Sciatic nerve (tissue), 2 donors: Measurements from ENCODE around the gene TSPAN8. TPM values are rescaled to one million over a fixed set of nuclear protein-coding genes. Genes with fewer than 3 reads are reported as not detected.

Experiments used
- ATAC-seq: fragments of 200-7000 bp; cut with Tn5 transposase; one replicate; pipeline ENCODE4 v1.9.1; 2020; ENCODE audit warnings: mild to moderate bottlenecking, moderate library complexity
- DNase-seq: peaks from one replicate; pipeline ENCODE4 v3.0.0-alpha.2; 2020; ENCODE audit warnings: low spot score
- intact Hi-C: fragments of 100-400 bp; cut with DNase I; formaldehyde crosslinking; loops from one replicate; pipeline ENCODE4 v1.14.2; 2022
- total RNA-seq: library from RNA; stranded (reverse); fragmentation: NEBNext Ultra II Directional; extraction: Animal tissue kit (Norgen Biotek cat#: 25700); gene quantifications from one replicate; pipeline ENCODE4 v1.2.1, GENCODE V29; 2021
- donor health status: DM: no; HTN: no; CAD: no.
- donor health status: DM: no; HTN: no; CAD: no.

The TSPAN8 gene
- 76.1 TPM for total RNA-seq

GRCh38 chr12:71157601-71158233 is at the start of gene TSPAN8:
Gene TSPAN8 (minus strand): TSS chr12:71157999. CDS start chr12:71157678, 321 bp downstream.
- peak; percentile 51 for ATAC-seq
- intact Hi-C loops, result no loop called here
- DNase-seq, result no peak

GRCh38 chr12:71201136-71201679 is 43.4 kb upstream of the TSPAN8 start:
- ATAC-seq (no peak), DNase-seq (no peak)
- intact Hi-C loops, result no loop called here

- ATAC-seq (no peak), DNase-seq (no peak)
- intact Hi-C loops, result no loop called here
Measured at GRCh38 chr12:71200706-71201105, 42.9 kb upstream of the TSPAN8 start.

GRCh38 chr12:71197460-71197859 is 39.7 kb upstream of the TSPAN8 start:
- ATAC-seq (no peak), DNase-seq (no peak)
- intact Hi-C loops, result no loop called here

- intact Hi-C loops, result no loop called here
- DNase-seq, result no peak
- no peak for ATAC-seq
Measured at GRCh38 chr12:71195338-71195896, 37.6 kb upstream of the TSPAN8 start.

GRCh38 chr12:71194657-71195056 is 36.9 kb upstream of the TSPAN8 start:
- intact Hi-C loops, result no loop called here
- DNase-seq, result no peak
- ATAC-seq, result no peak

GRCh38 chr12:71193041-71193440 is 35.2 kb upstream of the TSPAN8 start:
- intact Hi-C loops, result no loop called here
- ATAC-seq, result no peak
- DNase-seq, result no peak

GRCh38 chr12:71191509-71192196 is 33.9 kb upstream of the TSPAN8 start:
- no peak for ATAC-seq
- DNase-seq, result no peak
- intact Hi-C loops, result no loop called here

GRCh38 chr12:71190822-71191221 is 33.0 kb upstream of the TSPAN8 start:
- DNase-seq, result no peak
- ATAC-seq, result no peak
- intact Hi-C loops, result no loop called here

GRCh38 chr12:71187379-71187778 is 29.6 kb upstream of the TSPAN8 start:
- ATAC-seq (no peak), DNase-seq (no peak)
- intact Hi-C loops, result no loop called here

GRCh38 chr12:71186571-71187288 is 28.9 kb upstream of the TSPAN8 start:
- ATAC-seq, result no peak
- DNase-seq, result no peak
- intact Hi-C loops, result no loop called here

- ATAC-seq, result no peak
- intact Hi-C loops, result no loop called here
- DNase-seq, result no peak
Measured at GRCh38 chr12:71183846-71184245, 26.0 kb upstream of the TSPAN8 start.

- DNase-seq (no peak), ATAC-seq (no peak)
- intact Hi-C loops, result no loop called here
Measured at GRCh38 chr12:71183018-71183417, 25.2 kb upstream of the TSPAN8 start.

- intact Hi-C loops, result no loop called here
- DNase-seq (no peak), ATAC-seq (no peak)
Measured at GRCh38 chr12:71178162-71178561, 20.4 kb upstream of the TSPAN8 start.

- ATAC-seq, result no peak
Measured at GRCh38 chr12:71174825-71175224, 17.0 kb upstream of the TSPAN8 start.

GRCh38 chr12:71174146-71174545 is 16.3 kb upstream of the TSPAN8 start:
- DNase-seq, result no peak
- intact Hi-C loops, result no loop called here
- ATAC-seq, result no peak

More at GRCh38 chr12:71174825-71175224, 17.0 kb upstream of the TSPAN8 start:
- intact Hi-C loops, result no loop called here
- no peak for DNase-seq

GRCh38 chr12:71170456-71170855 is 12.7 kb upstream of the TSPAN8 start:
- DNase-seq, result no peak
- ATAC-seq, result no peak
- intact Hi-C loops, result no loop called here

GRCh38 chr12:71169286-71169685 is 11.5 kb upstream of the TSPAN8 start:
- intact Hi-C loops, result no loop called here
- no peak for ATAC-seq
- no peak for DNase-seq

- ATAC-seq, result no peak
- DNase-seq, result no peak
- intact Hi-C loops, result no loop called here
Measured at GRCh38 chr12:71166862-71167496, 9.2 kb upstream of the TSPAN8 start.
